Mammary epithelial cell (primary cell): Measurements from ENCODE around the gene PRR9.

Source experiments
- EZH2 ChIP-seq: IDR thresholded peaks from 2 replicates; pipeline ENCODE4 v1.6.1; 2012; ENCODE audit warnings: low read length, inconsistent platforms, borderline replicate concordance
- TF ChIP-seq, protein P1 (sequence below), 2 donors: IDR thresholded peaks in 1 of 2; conservative IDR thresholded peaks in 1 of 2; 2 replicates each; pipeline ENCODE4 v1.5.1; 2011 to 2012; ENCODE audit warnings: inconsistent platforms in 2 of 2, low read length in 2 of 2, mild to moderate bottlenecking in 2 of 2, control low read depth in 1 of 2, low read depth in 1 of 2; ENCODE audit not compliant: insufficient read depth in 1 of 2; ENCODE audit errors: extremely low read depth in 1 of 2

DNA sequence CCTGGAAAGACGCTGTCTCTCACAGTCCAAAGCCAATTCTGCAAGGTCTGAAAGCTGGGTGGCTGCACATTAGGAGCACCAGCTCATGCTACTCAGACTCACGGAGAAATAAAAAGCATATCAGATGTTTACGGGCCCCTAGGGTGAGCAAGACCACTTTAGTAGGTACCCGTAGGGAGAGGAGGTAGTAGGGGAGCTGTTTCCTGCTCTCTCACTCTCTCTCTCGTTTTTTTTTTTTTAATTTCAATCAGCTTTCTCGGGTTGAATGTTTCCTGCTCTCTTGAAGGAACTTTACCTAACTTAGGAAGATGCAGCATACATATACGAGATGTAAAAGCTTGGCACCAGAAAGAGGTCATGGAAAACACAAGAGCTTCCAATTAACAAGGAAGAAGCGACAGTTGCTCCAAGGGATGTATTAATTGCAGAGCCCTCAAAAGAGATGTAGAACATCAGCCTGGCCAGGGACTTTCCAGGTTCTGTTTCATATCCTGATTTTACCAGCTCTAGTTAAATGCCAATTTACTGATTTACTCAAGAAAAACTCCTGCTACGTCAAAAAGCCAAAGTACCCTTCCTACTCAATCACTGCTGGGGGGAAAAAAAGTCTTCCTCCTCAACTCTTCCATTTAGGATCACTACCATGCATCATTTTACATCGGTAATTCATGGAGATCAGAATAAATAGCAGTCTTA lies 45.2 kb downstream of the PRR9 start:
- TF ChIP-seq, protein P1, sequence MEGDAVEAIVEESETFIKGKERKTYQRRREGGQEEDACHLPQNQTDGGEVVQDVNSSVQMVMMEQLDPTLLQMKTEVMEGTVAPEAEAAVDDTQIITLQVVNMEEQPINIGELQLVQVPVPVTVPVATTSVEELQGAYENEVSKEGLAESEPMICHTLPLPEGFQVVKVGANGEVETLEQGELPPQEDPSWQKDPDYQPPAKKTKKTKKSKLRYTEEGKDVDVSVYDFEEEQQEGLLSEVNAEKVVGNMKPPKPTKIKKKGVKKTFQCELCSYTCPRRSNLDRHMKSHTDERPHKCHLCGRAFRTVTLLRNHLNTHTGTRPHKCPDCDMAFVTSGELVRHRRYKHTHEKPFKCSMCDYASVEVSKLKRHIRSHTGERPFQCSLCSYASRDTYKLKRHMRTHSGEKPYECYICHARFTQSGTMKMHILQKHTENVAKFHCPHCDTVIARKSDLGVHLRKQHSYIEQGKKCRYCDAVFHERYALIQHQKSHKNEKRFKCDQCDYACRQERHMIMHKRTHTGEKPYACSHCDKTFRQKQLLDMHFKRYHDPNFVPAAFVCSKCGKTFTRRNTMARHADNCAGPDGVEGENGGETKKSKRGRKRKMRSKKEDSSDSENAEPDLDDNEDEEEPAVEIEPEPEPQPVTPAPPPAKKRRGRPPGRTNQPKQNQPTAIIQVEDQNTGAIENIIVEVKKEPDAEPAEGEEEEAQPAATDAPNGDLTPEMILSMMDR (conservative IDR thresholded peaks at IDR 0.05 in 1 of 2, IDR thresholded peaks at IDR 0.05 in 1 of 2; ENCODE audit: extremely low read depth in 1 of 2, insufficient read depth in 1 of 2, low read depth in 1 of 2, low read length in 2 of 2) = no peak
- TF ChIP-seq EZH2 = no peak
